HepG2 (cell line): Measurements from ENCODE around the gene FAM81A. TPM values are rescaled to one million over a fixed set of nuclear protein-coding genes. Genes with fewer than 3 reads are reported as not detected.

Source experiments
- ATAC-seq: fragments of 200-7000 bp; cut with Tn5 transposase; 3 replicates; pipeline ENCODE4 v1.9.1; 2020; ENCODE audit warnings: mild to moderate bottlenecking, moderate library complexity
- BruUV-seq: library from RNA; stranded (reverse); fragments of 400-500 nt; replicated peaks from 2 replicates; lab custom pipeline; 2021; lab: Mats Ljungman, UMichigan
- CTCF ChIA-PET: fragments of 300-600 bp; formaldehyde crosslinking; extraction: SDS; loops from one replicate; lab custom pipeline; 2021; ENCODE audit warnings: low total read pairs, inconsistent platforms, low intra/inter-chr PET ratio; lab: Yijun Ruan, JAX
- POLR2A ChIA-PET: fragments of 350-600 bp; sonication (Branson Sonifier 250); formaldehyde crosslinking; loops from one replicate; lab custom pipeline; 2020; ENCODE audit warnings: antibody characterized with exemption, inconsistent platforms; lab: Yijun Ruan, JAX
- DNase-seq: peaks from one replicate; pipeline ENCODE4 v3.0.0-alpha.2; 2015; ENCODE audit warnings: low spot score
- FAIRE-seq: peaks from 3 replicates; lab custom pipeline; 2011; peaks lifted over from hg19 to GRCh38; lab: Jason Lieb, UNC
- H2AFZ ChIP-seq: one replicate; pipeline ENCODE4 v1.6.1; 2011; ENCODE audit warnings: low read length, inconsistent platforms
- H3K27ac ChIP-seq: fragments of 300-600 bp; 3 replicates; pipeline ENCODE4 v1.8.0; 2011; ENCODE audit warnings: mixed run types, mild to moderate bottlenecking, mixed read lengths, low read length, inconsistent platforms; ENCODE audit not compliant: insufficient read depth; ENCODE audit errors: extremely low read length
- H3K27me3 ChIP-seq, 2 experiments: fragments of 200-600 bp in 1 of 2; 2 replicates in 1 of 2; 3 replicates in 1 of 2; pipeline versions ENCODE4 v1.6.0 to v1.8.0; 2011; ENCODE audit warnings: low read length in 2 of 2, mild to moderate bottlenecking in 2 of 2, moderate library complexity in 2 of 2, inconsistent platforms in 1 of 2; ENCODE audit not compliant: insufficient read depth in 2 of 2, control insufficient read depth in 1 of 2
- H3K36me3 ChIP-seq, 2 experiments: fragments of 200-600 bp in 1 of 2; replicated peaks in 1 of 2; 2 replicates in 1 of 2; 3 replicates in 1 of 2; pipeline versions ENCODE4 v1.5.1 to v1.8.0; 2011; ENCODE audit warnings: low read length in 2 of 2, inconsistent platforms in 1 of 2; ENCODE audit not compliant: insufficient read depth in 2 of 2, control insufficient read depth in 1 of 2
- H3K4me1 ChIP-seq: 2 replicates; pipeline ENCODE4 v1.5.1; 2012; ENCODE audit warnings: low read length, inconsistent platforms; ENCODE audit not compliant: insufficient read depth
- H3K4me2 ChIP-seq: 2 replicates; pipeline ENCODE4 v1.6.0; 2011; ENCODE audit warnings: low read depth, low read length, inconsistent platforms
- H3K4me3 ChIP-seq, 3 experiments: fragments of 200-600 bp in 1 of 3; sonication (generic), shearing (Covaris generic) in 1 of 3; replicated peaks in 1 of 3; 2 replicates each; pipeline ENCODE4 v1.5.1; 2011 to 2016; ENCODE audit warnings: low read length in 3 of 3, inconsistent platforms in 2 of 3, low read depth in 2 of 3, mild to moderate bottlenecking in 2 of 3, control low read depth in 1 of 3, mixed read lengths in 1 of 3; ENCODE audit not compliant: insufficient read depth in 1 of 3
- H3K79me2 ChIP-seq: one replicate; pipeline ENCODE4 v1.6.1; 2011; ENCODE audit warnings: low read length, inconsistent platforms; ENCODE audit not compliant: insufficient read depth
- H3K9ac ChIP-seq: 2 replicates; pipeline ENCODE4 v1.6.0; 2011; ENCODE audit warnings: mild to moderate bottlenecking, low read depth, low read length, inconsistent platforms; ENCODE audit not compliant: insufficient read depth
- H3K9me3 ChIP-seq: 2 replicates; pipeline ENCODE4 v1.5.1; 2012; ENCODE audit warnings: mild to moderate bottlenecking, low read length
- H4K20me1 ChIP-seq: 2 replicates; pipeline ENCODE4 v1.6.0; 2011; ENCODE audit warnings: inconsistent platforms, mild to moderate bottlenecking, low read length, moderate library complexity; ENCODE audit not compliant: insufficient read depth
- BCL6 ChIP-seq: IDR thresholded peaks from 2 replicates; pipeline ENCODE4 v1.6.1; 2016; ENCODE audit warnings: missing genetic modification reagents, missing compliant biosample characterization
- HHEX ChIP-seq: IDR thresholded peaks from 2 replicates; pipeline ENCODE4 v1.6.1; 2016; ENCODE audit warnings: control low read depth
- HNRNPK ChIP-seq: fragments of 200-400 bp; formaldehyde crosslinking; IDR thresholded peaks from 2 replicates; pipeline ENCODE4 v1.6.1; 2018; ENCODE audit warnings: low read length, low read depth, moderate library complexity, mild to moderate bottlenecking; ENCODE audit not compliant: poor library complexity, severe bottlenecking
- SIN3A ChIP-seq: IDR thresholded peaks from 2 replicates; pipeline ENCODE4 v1.6.1; 2011; ENCODE audit warnings: low read depth, mild to moderate bottlenecking, control low read depth, low read length, borderline replicate concordance
- TMF1 ChIP-seq: sonication (generic); formaldehyde crosslinking; IDR thresholded peaks from 2 replicates; pipeline ENCODE4 v1.8.1; 2022; ENCODE audit warnings: low read depth, missing genetic modification reagents
- ZMAT3 ChIP-seq: sonication (generic); formaldehyde crosslinking; conservative IDR thresholded peaks from 2 replicates; pipeline ENCODE4 v1.7.0; 2021; ENCODE audit warnings: missing genetic modification reagents
- ZNF24 ChIP-seq: fragments of 450-650 bp; IDR thresholded peaks from 2 replicates; pipeline ENCODE4 v1.6.1; 2017; ENCODE audit warnings: antibody characterized with exemption, mild to moderate bottlenecking
- ZNF432 ChIP-seq: sonication (generic); formaldehyde crosslinking; IDR thresholded peaks from 2 replicates; pipeline ENCODE4 v1.5.0; 2020; ENCODE audit warnings: missing genetic modification reagents, mild to moderate bottlenecking, borderline replicate concordance
- ZNF672 ChIP-seq: sonication (generic); formaldehyde crosslinking; IDR thresholded peaks from 2 replicates; pipeline ENCODE4 v1.8.1; 2022; ENCODE audit warnings: missing genetic modification reagents
- WGBS: methylation state at CpG from one replicate; pipeline ENCODE4 v1.1.6; 2017; ENCODE audit warnings: low lambda C conversion rate; 5-methylcytosine and 5-hydroxymethylcytosine counted together
- in situ Hi-C: cut with HindIII; loops from 2 replicates; pipeline ENCODE4 v1.10.0; 2017; ENCODE audit warnings: low pct_unique_long_range_greater_than_20kb; ENCODE audit not compliant: extremely low pct_ligation_motif_present
- intact Hi-C: fragments of 100-400 bp; cut with micrococcal nuclease; formaldehyde crosslinking; loops from one replicate; pipeline ENCODE4 v1.10.0; 2022; ENCODE audit not compliant: unreplicated experiment
- polyA plus RNA-seq, 8 experiments: library from polyadenylated mRNA; depleted of rRNA in 3 of 8; stranded (reverse) in 7 of 8; unstranded in 1 of 8; fragments of >200 nt; fragmentation: Illumina TruSeq in 4 of 8; extraction: Trizol in 4 of 8; gene quantifications; 2 replicates each; pipeline versions ENCODE4 v1.2.1 to v1.2.3, GENCODE V29; 2011 to 2016; ENCODE audit warnings: low read depth in 4 of 8, missing spikeins in 1 of 8, mixed read lengths in 1 of 8; ENCODE audit not compliant: insufficient read depth in 1 of 8
- total RNA-seq, 5 experiments: library from RNA; depleted of rRNA; stranded (reverse); fragments of >200 nt; fragmentation: Illumina TruSeq; extraction: Trizol; gene quantifications; 2 replicates each; pipeline ENCODE4 v1.2.3, GENCODE V29; 2016; ENCODE audit warnings: low read depth in 1 of 5
- TF ChIP-seq, protein P1 (sequence below): sonication (generic); formaldehyde crosslinking; IDR thresholded peaks from 2 replicates; pipeline ENCODE4 v1.4.0; 2020; ENCODE audit warnings: mild to moderate bottlenecking, missing genetic modification reagents
- TF ChIP-seq, protein P2 (sequence below): sonication (generic); formaldehyde crosslinking; IDR thresholded peaks from 2 replicates; pipeline ENCODE4 v1.8.0; 2022; ENCODE audit warnings: mild to moderate bottlenecking, missing genetic modification reagents

FAM81A gene
- total and polyA plus RNA-seq, 2 of the 13 experiments (the other 11 are each of a cell fraction or from before 2014, with no cell fraction given): 0.09 TPM; not detected in 1

DNA sequence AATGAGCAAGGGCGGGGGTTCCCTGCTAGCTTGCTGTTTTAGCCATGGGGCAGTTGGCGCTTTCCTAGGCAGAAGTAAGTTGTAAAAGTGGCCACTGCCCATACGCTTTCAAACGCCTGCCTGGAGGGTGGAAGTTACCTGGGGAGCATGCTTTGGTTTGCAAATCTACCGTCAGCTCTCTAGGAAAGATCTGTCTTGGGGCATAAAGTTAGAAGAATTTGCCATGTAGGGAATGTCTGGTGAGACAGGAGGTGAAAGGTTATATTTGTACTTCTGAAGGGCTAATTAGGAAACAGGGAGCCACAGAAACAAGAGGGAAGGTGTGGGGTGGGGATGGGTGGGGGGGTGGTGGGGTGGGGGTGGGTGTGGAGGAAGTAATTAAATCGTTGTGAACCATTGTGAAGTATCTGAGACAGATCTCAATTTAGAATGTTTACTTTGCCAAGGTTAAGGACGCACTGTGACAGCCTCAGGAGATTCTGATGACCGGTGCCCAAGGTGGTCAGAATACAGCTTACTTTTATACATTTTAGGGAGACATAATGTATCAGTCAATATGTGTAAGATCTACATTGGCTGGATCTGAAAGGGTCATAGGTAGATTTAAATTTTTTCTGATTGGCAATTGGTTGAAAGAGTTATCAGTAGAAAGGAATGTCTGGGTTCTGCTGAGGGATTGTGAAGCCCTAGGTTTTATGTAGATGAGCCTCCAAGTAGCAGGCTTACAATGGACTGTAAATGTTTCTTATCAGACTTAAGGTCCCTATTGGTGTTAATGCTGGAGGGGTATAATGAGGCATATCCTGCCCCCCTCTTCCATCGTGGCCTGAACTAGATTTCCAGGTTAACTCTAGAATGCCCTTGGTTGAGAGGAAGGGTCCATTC, 111.6 kb downstream of the FAM81A start:
- no peak overlapping the region for H3K4me2 ChIP-seq
- in situ Hi-C loops (no loop called here), intact Hi-C loops (loop anchor here (5.0 kb wide), 1 partner anchor 63 kb away; the partner anchor contains the start of gene GCNT3)
- BruUV-seq: no TSS peak
- ATAC-seq (no peak), FAIRE-seq (no peak), DNase-seq (no peak)
- 30% methylated on average over 9 of the region's 9 CpGs for WGBS
- H2AFZ ChIP-seq: no peak overlapping the region
- CTCF ChIA-PET: no interaction called here
- no peaks in the 10 kb centered on the region for H3K79me2 ChIP-seq
- no peaks in the 10 kb centered on the region for H3K9me3 ChIP-seq
- no peak overlapping the region for H3K4me3 ChIP-seq
- no peak overlapping the region for H3K9ac ChIP-seq
- peaks cover 3 to 24% of the 10 kb centered on the region in 2 experiments; a peak in 3 of 5 replicates for H3K27me3 ChIP-seq
- peaks cover 84% of the 10 kb centered on the region for H3K4me1 ChIP-seq
- POLR2A ChIA-PET: no interaction called here
- TF ChIP-seq ZNF672 (CRISPR knock-in tag) (no peak), ZNF432 (CRISPR knock-in tag) (no peak), ZNF24 (no peak), ZMAT3 (CRISPR knock-in tag) (no peak), HHEX (CRISPR knock-in tag) (no peak), TMF1 (CRISPR knock-in tag) (no peak), HNRNPK (peak; percentile 81), BCL6 (peak; percentile 43; the same call in 1 of the 2 replicates), SIN3A (no peak)
- TF ChIP-seq, protein P1, sequence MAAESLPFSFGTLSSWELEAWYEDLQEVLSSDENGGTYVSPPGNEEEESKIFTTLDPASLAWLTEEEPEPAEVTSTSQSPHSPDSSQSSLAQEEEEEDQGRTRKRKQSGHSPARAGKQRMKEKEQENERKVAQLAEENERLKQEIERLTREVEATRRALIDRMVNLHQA: no peak
- TF ChIP-seq, protein P2, sequence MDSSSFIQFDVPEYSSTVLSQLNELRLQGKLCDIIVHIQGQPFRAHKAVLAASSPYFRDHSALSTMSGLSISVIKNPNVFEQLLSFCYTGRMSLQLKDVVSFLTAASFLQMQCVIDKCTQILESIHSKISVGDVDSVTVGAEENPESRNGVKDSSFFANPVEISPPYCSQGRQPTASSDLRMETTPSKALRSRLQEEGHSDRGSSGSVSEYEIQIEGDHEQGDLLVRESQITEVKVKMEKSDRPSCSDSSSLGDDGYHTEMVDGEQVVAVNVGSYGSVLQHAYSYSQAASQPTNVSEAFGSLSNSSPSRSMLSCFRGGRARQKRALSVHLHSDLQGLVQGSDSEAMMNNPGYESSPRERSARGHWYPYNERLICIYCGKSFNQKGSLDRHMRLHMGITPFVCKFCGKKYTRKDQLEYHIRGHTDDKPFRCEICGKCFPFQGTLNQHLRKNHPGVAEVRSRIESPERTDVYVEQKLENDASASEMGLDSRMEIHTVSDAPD (CRISPR knock-in tag): no peak
- TF ChIP-seq, all 625 proteins: peak for 2
- no peaks in the 10 kb centered on the region for H4K20me1 ChIP-seq
- no peak overlapping the region for H3K27ac ChIP-seq
- no peaks in the 10 kb centered on the region for H3K36me3 ChIP-seq
